Left lung (tissue), 10 donors: ENCODE results near the gene SIK3. TPM values are rescaled to one million over a fixed set of nuclear protein-coding genes. Genes with fewer than 3 reads are reported as not detected.
A peak's percentile ranks its signal among the peaks of the same experiment; 100 is the strongest.

Source experiments
- ATAC-seq: fragments of 200-7000 bp; cut with Tn5 transposase; one replicate; pipeline ENCODE4 v1.9.1; 2020; ENCODE audit warnings: moderate library complexity
- DNase-seq, 4 donors: peaks; one replicate each; pipeline ENCODE4 v3.0.0-alpha.2; 2013 to 2020
- H3K27ac ChIP-seq, 2 donors: fragments of 200-600 bp; sonication (generic) in 1 of 2; one replicate each; pipeline versions ENCODE4 v1.5.0 to v1.8.0; 2020 to 2021
- H3K27me3 ChIP-seq, 2 donors: fragments of 200-600 bp; sonication (generic) in 1 of 2; one replicate each; pipeline versions ENCODE4 v1.5.0 to v1.8.0; 2020 to 2021
- H3K36me3 ChIP-seq, 2 donors: fragments of 200-600 bp; sonication (generic) in 1 of 2; one replicate each; pipeline versions ENCODE4 v1.5.0 to v1.8.0; 2020 to 2021
- H3K4me1 ChIP-seq, 2 donors: fragments of 200-600 bp; one replicate each; pipeline ENCODE4 v1.8.0; 2021
- H3K4me3 ChIP-seq, 2 donors: fragments of 200-600 bp; sonication (generic) in 1 of 2; one replicate each; pipeline versions ENCODE4 v1.5.0 to v1.8.0; 2020 to 2021; ENCODE audit warnings: mild to moderate bottlenecking in 1 of 2
- H3K9me3 ChIP-seq, 2 donors: fragments of 200-600 bp; sonication (generic) in 1 of 2; one replicate each; pipeline versions ENCODE4 v1.5.0 to v1.8.0; 2020 to 2021
- intact Hi-C, 2 donors: fragments of 100-400 bp; cut with DNase I; formaldehyde crosslinking; loops; one replicate each; pipeline versions ENCODE4 v1.11.2 to v1.14.2; 2022
- polyA plus RNA-seq, 6 donors: library from polyadenylated mRNA; unstranded; fragments of 120-200 nt; gene quantifications; one replicate each; pipeline ENCODE4 v1.2.1, GENCODE V29; 2013; ENCODE audit not compliant: insufficient read length in 6 of 6
- total RNA-seq, 2 donors: library from RNA; stranded (reverse); fragmentation: NEBNext Ultra II Directional; extraction: Animal tissue kit (Norgen Biotek cat#: 25700); gene quantifications; one replicate each; pipeline ENCODE4 v1.2.1, GENCODE V29; 2021
- TF ChIP-seq, protein P1 (sequence below), 2 donors: fragments of 200-600 bp; sonication (generic) in 1 of 2; IDR thresholded peaks; one replicate each; pipeline versions ENCODE4 v1.5.0 to v1.8.0; 2021; ENCODE audit warnings: antibody characterized with exemption in 2 of 2
- donor health status: DM: no; HTN: yes; CAD: no.
- donor health status: DM: no; HTN: no; CAD: no.

SIK3 gene
- total and polyA plus RNA-seq, 8 donors: 28.0 to 49.6 (median 35.9) TPM

DNA sequence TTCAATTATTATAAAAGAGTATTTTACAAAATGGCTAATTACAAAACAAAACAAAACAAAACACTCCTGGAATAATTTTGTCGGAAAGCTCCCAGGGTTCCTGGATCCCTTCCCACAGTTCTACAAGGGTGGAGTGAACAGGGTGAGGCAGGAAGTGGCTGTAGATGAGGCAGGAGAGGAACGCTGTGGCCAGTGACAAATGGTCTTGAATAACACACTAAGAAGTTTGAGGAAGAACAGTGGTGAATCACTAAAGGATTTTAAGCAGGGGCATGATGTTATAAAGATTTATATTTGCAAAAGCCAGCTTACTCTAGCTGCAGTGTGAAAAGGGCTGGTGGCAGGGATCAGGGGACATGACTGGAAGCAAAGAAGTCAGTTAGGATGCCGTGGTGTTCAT, 227.0 kb downstream of the SIK3 start:
- ATAC-seq (peak; percentile 32), DNase-seq (no peak)
- intact Hi-C loops: no loop called here
- Histone ChIP-seq H3K27ac (peak overlapping the region in 1 of 2 donors; percentile 59), H3K4me1 (peaks cover 0 to 11% of the 10 kb centered on the region in 2 donors), H3K9me3 (no peaks in the 10 kb centered on the region), H3K4me3 (no peak overlapping the region), H3K36me3 (peaks cover 4 to 99% of the 10 kb centered on the region in 2 donors), H3K27me3 (no peaks in the 10 kb centered on the region)
- TF ChIP-seq, protein P1, sequence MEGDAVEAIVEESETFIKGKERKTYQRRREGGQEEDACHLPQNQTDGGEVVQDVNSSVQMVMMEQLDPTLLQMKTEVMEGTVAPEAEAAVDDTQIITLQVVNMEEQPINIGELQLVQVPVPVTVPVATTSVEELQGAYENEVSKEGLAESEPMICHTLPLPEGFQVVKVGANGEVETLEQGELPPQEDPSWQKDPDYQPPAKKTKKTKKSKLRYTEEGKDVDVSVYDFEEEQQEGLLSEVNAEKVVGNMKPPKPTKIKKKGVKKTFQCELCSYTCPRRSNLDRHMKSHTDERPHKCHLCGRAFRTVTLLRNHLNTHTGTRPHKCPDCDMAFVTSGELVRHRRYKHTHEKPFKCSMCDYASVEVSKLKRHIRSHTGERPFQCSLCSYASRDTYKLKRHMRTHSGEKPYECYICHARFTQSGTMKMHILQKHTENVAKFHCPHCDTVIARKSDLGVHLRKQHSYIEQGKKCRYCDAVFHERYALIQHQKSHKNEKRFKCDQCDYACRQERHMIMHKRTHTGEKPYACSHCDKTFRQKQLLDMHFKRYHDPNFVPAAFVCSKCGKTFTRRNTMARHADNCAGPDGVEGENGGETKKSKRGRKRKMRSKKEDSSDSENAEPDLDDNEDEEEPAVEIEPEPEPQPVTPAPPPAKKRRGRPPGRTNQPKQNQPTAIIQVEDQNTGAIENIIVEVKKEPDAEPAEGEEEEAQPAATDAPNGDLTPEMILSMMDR (IDR thresholded peaks at IDR 0.05): no peak

DNA sequence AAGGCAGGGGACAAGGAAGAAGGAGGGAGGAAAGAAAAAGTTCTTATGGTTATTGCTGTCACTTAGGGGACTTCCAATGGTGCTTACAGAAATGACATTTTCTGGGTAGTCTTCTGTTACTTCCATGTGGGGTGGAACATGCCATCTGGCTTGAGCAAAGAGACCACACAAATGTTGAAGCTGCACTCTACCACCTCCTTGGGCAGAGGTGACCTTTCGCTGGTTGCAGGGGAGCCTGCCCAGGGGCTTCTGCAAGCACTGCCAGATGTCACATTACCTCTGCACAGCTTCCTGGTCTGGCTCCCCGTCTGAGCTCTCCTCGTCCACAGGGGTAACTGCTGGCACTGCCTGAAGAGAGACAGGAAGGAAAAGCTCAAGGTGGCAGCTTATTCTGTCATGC, 228.2 kb downstream of the SIK3 start:
- Histone ChIP-seq H3K4me1 (peaks cover 0 to 11% of the 10 kb centered on the region in 2 donors), H3K36me3 (peaks cover 4 to 99% of the 10 kb centered on the region in 2 donors), H3K27ac (no peak overlapping the region), H3K27me3 (no peaks in the 10 kb centered on the region), H3K9me3 (no peaks in the 10 kb centered on the region), H3K4me3 (no peak overlapping the region)
- ATAC-seq (no peak), DNase-seq (no peak)
- TF ChIP-seq, protein P1 (IDR thresholded peaks at IDR 0.05): no peak
- intact Hi-C loops: no loop called here

DNA sequence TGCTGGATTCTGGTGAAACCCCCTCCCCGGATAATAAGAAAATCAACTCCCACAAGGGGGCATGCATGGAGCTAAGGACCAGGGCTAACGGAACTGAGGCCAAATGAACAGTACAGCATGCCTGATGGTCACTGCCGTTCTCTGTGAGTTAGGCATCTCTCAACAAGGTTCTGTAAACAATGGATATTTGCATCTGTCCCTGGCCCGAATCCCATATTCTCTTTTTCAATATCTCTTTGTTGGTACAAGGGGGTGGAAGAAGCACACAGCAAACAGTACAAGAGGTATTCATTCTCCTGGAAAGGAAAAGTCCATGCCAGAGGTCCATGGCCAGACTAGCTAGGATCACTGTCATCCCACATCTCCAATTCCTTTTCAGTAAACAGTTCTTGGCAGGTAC, 228.6 kb downstream of the SIK3 start:
- intact Hi-C loops: no loop called here
- Histone ChIP-seq H3K36me3 (peaks cover 4 to 99% of the 10 kb centered on the region in 2 donors), H3K4me3 (no peak overlapping the region), H3K27ac (no peak overlapping the region), H3K9me3 (no peaks in the 10 kb centered on the region), H3K27me3 (no peaks in the 10 kb centered on the region), H3K4me1 (peaks cover 0 to 11% of the 10 kb centered on the region in 2 donors)
- TF ChIP-seq, protein P1 (IDR thresholded peaks at IDR 0.05): no peak
- no peak for ATAC-seq
- no peak for DNase-seq

DNA sequence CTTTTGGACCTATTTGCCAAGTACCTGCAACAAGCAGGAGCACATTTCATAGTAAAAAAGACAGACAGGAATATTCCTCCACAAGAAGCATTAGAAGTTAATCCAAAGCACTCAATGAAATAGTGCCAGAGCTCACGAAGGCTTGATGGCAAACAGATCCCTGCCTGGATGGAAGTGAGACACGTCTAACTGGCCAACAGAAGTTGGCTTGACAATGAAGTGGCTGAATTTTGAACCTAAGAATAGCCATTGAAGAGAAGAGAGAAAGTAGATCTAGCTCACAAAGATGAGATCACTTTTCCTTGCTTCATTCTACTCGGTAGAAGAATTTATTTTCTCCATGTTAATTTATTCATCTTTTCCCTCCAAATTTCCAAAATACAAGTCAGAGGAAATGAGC, 230.2 kb downstream of the SIK3 start:
- TF ChIP-seq, protein P1 (IDR thresholded peaks at IDR 0.05): no peak
- intact Hi-C loops: no loop called here
- H3K36me3 ChIP-seq: peaks cover 4 to 99% of the 10 kb centered on the region in 2 donors
- DNase-seq: no peak
- no peak overlapping the region for H3K4me3 ChIP-seq
- H3K9me3 ChIP-seq: no peaks in the 10 kb centered on the region
- H3K4me1 ChIP-seq: peaks cover 0 to 11% of the 10 kb centered on the region in 2 donors
- H3K27me3 ChIP-seq: no peaks in the 10 kb centered on the region
- H3K27ac ChIP-seq: no peak overlapping the region
- ATAC-seq: no peak

DNA sequence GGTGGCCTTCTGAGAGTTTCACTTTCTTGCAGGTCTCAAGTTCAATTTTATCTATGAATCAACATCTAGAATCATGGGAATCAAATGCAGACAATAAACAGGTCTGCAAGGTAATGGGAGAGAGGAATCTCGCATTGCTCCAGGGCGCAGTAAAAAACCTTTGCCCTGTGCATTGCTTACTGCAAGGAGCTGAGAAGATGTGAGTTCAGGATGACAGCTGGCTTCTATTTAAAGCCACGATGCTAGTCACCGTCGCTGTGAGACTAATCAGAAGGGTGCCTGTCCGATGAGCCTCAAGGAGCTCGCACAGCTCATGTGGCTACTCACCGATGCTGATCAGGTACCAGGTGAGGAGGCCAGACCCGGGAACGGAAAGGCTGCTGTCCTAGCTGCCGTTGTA, 230.6 kb downstream of the SIK3 start:
- no peak for DNase-seq
- H3K27me3 ChIP-seq: no peaks in the 10 kb centered on the region
- no peaks in the 10 kb centered on the region for H3K9me3 ChIP-seq
- no peak overlapping the region for H3K4me3 ChIP-seq
- no peak overlapping the region for H3K27ac ChIP-seq
- TF ChIP-seq, protein P1 (IDR thresholded peaks at IDR 0.05): no peak
- intact Hi-C loops: no loop called here
- peaks cover 0 to 11% of the 10 kb centered on the region in 2 donors for H3K4me1 ChIP-seq
- H3K36me3 ChIP-seq: peaks cover 4 to 99% of the 10 kb centered on the region in 2 donors
- no peak for ATAC-seq
